HFFc6 (cell line): ENCODE measurements around the gene ANO6. TPM values are rescaled to one million over a fixed set of nuclear protein-coding genes. Genes with fewer than 3 reads are reported as not detected.
"Not testable (repeated sequence)": the region's sequence is repeated elsewhere in the genome, so short reads cannot be mapped to it uniquely, and the experiment has no call there.

Experiments used
- DNase-seq: peaks from one replicate; pipeline ENCODE4 v3.0.0-alpha.2; 2018
- H3K27ac Mint-ChIP-seq: 2 replicates; pipeline ENCODE4 v1.8.0; 2020; ENCODE audit warnings: mild to moderate bottlenecking, mixed read lengths
- H3K27me3 Mint-ChIP-seq: 2 replicates; pipeline ENCODE4 v1.8.0; 2021; ENCODE audit warnings: mild to moderate bottlenecking, moderate library complexity, mixed read lengths; ENCODE audit not compliant: insufficient read depth
- H3K36me3 Mint-ChIP-seq: 2 replicates; pipeline ENCODE4 v1.8.0; 2021; ENCODE audit warnings: low read depth, mixed read lengths
- H3K4me1 Mint-ChIP-seq: 2 replicates; pipeline ENCODE4 v1.8.0; 2020; ENCODE audit warnings: low read depth, mixed read lengths
- H3K4me3 Mint-ChIP-seq: 2 replicates; pipeline ENCODE4 v1.8.0; 2020; ENCODE audit warnings: mild to moderate bottlenecking, moderate library complexity, mixed read lengths
- H3K9me3 Mint-ChIP-seq: 2 replicates; pipeline ENCODE4 v1.8.0; 2020; ENCODE audit warnings: mild to moderate bottlenecking, mixed read lengths
- CTCF ChIP-seq: fragments of 200-600 bp; sonication (generic); IDR thresholded peaks from 2 replicates; pipeline ENCODE4 v1.5.0; 2021; ENCODE audit warnings: antibody characterized with exemption, mild to moderate bottlenecking
- total RNA-seq, 6 experiments: library from RNA; stranded (reverse); fragmentation: NEBNext Ultra II Directional; extraction: Animal tissue kit (Norgen Biotek cat#: 25700); gene quantifications; 2 replicates in 1 of 6; 3 replicates in 5 of 6; pipeline ENCODE4 v1.2.3, GENCODE V29; 2021

Gene ANO6
- total RNA-seq, 6 experiments from 2014 or later = 44.4 to 58.6 (median 53.3) TPM

- Mint-ChIP-seq H3K27ac (peak overlapping the region; percentile 95), H3K4me3 (peak overlapping the region; percentile 78), H3K9me3 (no peaks in the 10 kb centered on the region), H3K27me3 (no peaks in the 10 kb centered on the region; the same call in none of the 2 replicates), H3K36me3 (peaks cover 15% of the 10 kb centered on the region), H3K4me1 (peaks cover 64% of the 10 kb centered on the region)
- TF ChIP-seq CTCF = no peak
- peak; percentile 96 for DNase-seq
Measured at GRCh38 chr12:45232756-45233372, 17.0 kb downstream of the ANO6 start.

GRCh38 chr12:45234139-45234865 lies 18.4 kb downstream of the ANO6 start:
- Mint-ChIP-seq H3K9me3 (no peaks in the 10 kb centered on the region), H3K27me3 (no peaks in the 10 kb centered on the region; the same call in none of the 2 replicates), H3K27ac (peak overlapping the region; percentile 95), H3K36me3 (peaks cover 12% of the 10 kb centered on the region), H3K4me1 (peaks cover 76% of the 10 kb centered on the region), H3K4me3 (peak overlapping the region; percentile 78)
- DNase-seq = peak; percentile 93
- TF ChIP-seq CTCF = no peak; the same call in 1 of the 2 replicates

GRCh38 chr12:45235087-45236025 lies 19.5 kb downstream of the ANO6 start:
- peak overlapping the region; percentile 78 for H3K4me3 Mint-ChIP-seq
- peaks cover 77% of the 10 kb centered on the region for H3K4me1 Mint-ChIP-seq
- peak; percentile 49 for DNase-seq
- H3K36me3 Mint-ChIP-seq = peaks cover 12% of the 10 kb centered on the region
- no peak for TF ChIP-seq CTCF
- no peaks in the 10 kb centered on the region; the same call in none of the 2 replicates for H3K27me3 Mint-ChIP-seq
- H3K27ac Mint-ChIP-seq = peak overlapping the region; percentile 95
- no peaks in the 10 kb centered on the region for H3K9me3 Mint-ChIP-seq

- H3K9me3 Mint-ChIP-seq, H3K27me3 Mint-ChIP-seq, DNase-seq, H3K27ac Mint-ChIP-seq, H3K4me3 Mint-ChIP-seq: not testable (repeated sequence)
- peaks cover 85% of the 10 kb centered on the region for H3K4me1 Mint-ChIP-seq
- H3K36me3 Mint-ChIP-seq = peaks cover 12% of the 10 kb centered on the region
Measured at GRCh38 chr12:45236383-45236782, 20.5 kb downstream of the ANO6 start.

- Mint-ChIP-seq H3K27ac (no peak overlapping the region), H3K27me3 (no peaks in the 10 kb centered on the region)
Measured at GRCh38 chr12:45242180-45242579, 26.3 kb downstream of the ANO6 start.

More at GRCh38 chr12:45242180-45242579, 26.3 kb downstream of the ANO6 start:
- TF ChIP-seq CTCF = no peak
- H3K36me3 Mint-ChIP-seq = peaks cover 11% of the 10 kb centered on the region; the same call in 1 of the 2 replicates
- no peaks in the 10 kb centered on the region for H3K9me3 Mint-ChIP-seq
- no peak overlapping the region for H3K4me3 Mint-ChIP-seq
- DNase-seq = no peak
- peaks cover 51% of the 10 kb centered on the region for H3K4me1 Mint-ChIP-seq
